Measurements from ENCODE around the gene CMBL.
"Not testable (repeated sequence)": the region's sequence is repeated elsewhere in the genome, so short reads cannot be mapped to it uniquely, and the experiment has no call there.

Gene CMBL

DNA sequence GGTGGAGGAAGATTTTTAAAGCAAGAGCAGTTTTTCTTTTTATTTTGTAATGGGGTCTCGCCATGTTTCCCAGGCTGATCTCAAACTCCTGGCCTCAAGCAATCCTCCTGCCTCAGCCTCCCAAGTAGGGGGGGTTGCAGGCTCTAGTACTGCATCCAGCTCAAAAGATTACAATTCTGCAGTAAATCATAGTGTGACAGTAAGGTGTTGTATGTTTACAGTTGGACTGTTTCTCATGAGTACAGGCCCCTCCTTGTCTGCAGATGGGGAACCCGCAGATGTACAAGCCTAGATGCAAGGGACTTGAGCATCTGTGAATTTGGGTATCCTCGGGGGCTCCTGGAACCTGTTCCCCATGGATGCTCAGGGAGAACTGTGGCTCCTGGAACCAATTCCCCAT lies 54.3 kb downstream of the CMBL start:
- DNase-seq = no peak

DNA sequence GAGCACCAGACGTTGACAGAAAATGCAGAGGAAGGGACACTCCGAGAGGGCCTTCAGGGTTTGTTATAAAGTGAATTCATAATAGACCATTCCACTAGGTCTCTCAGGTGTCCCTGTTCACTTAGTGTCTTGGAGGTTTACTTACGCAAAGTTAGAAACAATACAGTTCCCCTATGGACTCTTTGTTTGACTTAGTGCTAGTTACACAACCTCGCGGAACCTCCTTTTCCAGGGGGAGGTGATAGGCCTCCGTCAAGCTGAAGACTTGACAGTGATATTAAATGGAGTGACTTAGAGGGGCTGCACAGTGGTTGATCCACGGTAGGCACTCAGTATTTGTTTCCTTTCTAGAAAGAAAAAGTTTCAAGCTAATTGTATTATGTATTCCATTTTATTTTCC lies 56.3 kb downstream of the CMBL start:
- no peak for DNase-seq

DNA sequence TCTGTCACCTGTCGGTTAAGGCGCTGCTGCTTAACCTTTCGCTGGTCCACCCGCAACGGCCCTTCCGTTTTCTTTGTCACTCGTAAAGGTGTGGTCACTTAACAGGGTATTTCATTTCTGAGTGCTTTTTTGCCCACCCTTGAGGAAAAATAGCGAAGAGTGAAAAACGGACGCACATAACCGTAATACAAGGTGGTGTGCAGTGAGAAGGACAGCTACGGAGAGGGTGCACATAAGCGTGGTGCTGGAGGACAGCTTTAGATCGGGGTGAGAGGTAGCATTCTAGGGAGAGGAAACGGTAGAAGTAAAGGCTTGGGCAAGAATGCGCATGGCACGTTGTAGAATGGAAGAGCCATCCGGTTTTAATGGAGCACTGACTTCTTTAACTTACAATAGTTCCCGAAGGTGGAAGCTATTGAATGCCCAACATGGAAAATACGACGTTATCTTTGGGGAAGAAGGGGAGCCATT lies 56.9 kb downstream of the CMBL start:
- no peak for DNase-seq

DNA sequence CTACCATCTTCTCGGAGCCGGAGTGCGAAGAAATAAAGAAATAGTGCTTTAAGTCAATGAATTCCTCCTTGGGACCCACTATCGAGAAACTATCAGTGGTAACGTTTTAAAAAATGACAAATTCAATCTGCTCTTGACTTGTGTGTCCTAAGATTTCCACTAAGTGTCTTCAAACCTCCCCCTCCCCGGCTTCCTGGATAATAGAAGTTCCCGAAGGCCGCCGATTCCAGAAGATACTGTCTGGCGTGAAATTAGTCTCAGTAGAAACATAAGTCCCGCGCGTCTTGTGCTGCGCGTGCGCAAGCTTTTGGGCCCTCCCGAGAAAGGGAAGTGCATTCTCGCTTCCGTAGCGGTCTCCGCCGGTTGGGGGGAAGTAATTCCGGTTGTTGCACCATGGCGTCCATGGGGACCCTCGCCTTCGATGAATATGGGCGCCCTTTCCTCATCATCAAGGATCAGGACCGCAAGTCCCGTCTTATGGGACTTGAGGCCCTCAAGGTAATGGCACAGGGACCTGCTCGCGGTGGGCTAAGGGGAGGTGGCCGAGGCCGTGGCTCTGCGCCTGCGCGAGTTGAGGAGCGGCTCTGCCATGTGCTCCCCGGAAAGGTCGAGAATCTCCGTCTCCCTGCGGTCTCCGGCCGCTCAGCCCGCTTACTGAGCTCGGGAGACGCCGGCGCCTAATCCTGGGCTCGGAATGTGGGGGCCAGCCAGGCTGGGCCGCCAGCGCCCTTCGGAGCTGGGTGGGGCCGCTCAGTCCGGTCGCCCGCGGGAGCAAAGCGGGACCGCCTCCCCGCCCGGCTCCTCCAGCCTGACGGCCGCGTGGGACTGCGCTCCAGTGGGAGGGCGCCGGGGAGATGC lies 57.5 kb downstream of the CMBL start, which contains the start of gene CCT5:
TSS of gene CCT5 (plus strand) at position 333 of the 858 bp plus-strand sequence. CDS start at position 394, 61 bp downstream.
- peak; percentile 83 for DNase-seq

DNA sequence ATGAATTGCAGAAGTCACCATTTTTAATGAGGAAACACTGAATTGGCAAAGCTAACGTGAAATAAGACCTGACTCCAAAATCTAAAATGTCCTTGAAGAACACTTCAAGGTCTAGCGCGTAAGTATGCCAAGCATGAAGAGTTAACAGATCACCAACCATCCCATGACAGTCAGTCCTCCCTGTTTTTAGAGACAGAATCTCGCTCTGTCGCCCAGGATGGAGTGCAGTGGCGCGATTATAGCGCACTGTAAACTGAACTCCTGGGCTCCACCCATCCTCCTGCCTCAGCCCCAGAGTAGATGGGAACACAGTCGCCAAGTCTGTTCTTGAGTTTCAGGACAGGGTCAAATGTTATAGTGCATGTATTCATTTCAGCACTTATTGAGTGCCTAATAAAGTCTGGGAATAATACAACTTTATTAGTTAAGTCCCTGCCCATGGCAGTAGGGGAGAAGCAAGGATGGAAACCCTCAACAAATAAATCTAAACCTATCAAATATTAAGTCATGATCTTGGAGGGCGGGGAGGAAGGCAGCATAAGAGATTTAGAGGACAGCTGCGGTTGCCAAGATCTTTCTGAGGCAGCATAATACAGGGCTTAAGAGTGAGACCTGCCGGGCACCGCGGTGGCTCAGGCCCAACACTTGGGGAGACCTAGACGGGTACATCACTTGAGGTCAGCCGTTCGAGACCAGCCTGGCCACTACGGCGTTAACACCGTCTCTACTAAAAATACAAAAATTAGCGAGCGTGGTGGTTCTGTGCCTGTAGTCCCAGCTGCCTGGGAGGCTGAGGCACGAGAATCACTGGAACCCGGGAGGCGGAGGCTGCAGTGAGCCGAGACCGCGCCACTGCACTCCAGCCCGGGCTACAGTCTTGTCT lies 59.1 kb downstream of the CMBL start:
- no peak for DNase-seq

DNA sequence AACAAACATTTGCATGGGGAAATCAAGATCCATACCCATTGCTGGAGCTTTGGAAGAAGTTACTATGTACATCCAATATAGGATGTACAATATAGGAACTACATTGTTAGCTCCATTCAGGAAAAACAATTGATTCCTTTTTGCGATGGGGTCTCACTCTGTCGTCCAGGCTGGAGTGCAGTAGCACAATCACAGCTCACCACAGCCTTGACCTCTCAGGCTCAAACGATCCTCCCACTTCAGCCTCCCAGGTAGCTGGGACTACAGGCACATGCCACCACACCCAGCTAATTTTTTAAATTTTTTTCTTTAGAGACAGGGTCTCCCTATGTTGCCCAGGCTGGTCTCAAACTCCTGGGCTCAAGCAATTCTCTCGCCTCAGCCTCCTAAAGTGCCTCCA lies 60.5 kb downstream of the CMBL start:
- DNase-seq = not testable (repeated sequence)

DNA sequence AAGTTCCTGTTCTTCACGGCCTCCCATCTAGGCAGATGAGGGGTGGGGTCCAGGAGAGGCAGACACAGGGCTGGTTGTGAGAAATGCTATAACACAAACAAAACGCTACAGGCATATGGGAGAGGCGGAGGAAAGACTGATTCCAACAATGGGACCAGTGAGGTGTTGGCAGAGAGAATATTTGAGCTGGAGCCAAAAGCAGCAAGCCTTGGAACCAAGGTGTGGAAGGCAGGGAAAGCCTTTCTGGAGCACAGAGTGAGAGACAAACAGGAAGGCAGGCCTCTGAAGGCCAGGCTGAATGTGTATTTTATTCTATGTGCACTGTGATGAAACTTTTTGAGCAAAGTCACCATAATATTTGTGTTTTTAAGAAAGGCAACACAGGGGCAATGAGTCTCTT lies 60.9 kb downstream of the CMBL start:
- DNase-seq = no peak

DNA sequence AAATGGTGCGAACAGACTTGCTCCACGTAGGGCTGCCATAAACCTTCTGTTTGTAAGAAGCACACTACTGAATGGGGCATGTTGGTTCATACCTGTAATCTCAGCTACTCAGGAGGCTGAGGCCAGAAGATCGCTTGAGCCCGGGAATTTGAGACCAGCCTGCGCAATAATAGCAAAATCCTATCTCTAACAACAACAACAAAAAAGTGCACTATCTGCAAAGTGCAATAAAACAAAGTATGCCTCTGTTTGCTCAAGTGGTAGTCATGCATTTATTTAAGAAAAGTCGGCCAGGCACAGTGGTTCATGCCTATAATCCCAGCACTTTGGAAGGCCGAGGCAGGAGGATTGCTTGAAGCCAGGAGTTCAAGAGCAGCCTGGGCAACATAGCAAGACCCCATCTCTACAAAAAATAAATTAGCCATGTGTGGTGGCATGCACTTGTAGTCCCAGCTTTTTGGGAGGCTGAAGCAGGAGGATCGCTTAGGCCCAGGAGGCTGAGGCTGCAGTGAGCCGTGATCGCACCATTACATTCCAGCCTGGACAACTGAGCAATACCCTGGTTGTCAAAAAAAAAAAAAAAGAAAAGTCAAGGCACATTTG lies 63.3 kb downstream of the CMBL start:
- no peak for DNase-seq

DNA sequence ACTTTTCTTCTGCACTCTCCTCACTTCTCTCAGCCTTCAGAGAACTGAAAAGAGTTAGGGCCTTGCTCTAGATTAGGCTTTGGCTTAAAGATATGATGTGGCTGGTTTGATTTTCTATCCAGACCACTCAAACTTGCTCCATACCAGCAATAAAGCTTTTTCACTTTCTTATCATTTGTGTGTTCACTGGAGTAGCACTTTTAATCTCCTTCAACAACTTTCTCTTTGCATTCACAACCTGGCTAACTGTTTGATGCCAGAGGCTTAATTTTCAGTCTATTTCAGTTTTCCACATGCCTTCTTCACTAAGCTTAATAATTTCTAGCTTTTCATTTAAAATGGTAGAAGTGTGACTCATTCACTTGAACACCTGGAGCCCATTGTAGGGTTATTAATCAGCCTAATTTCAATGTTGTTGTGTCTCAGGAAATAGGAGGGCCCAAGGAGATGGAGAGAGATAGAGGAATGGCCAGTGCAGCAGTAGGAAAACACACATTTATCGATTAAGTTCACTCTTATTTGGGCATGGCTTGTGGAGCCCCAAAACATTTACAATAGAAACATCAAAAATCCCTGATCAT lies 64.0 kb downstream of the CMBL start:
- DNase-seq = no peak

DNA sequence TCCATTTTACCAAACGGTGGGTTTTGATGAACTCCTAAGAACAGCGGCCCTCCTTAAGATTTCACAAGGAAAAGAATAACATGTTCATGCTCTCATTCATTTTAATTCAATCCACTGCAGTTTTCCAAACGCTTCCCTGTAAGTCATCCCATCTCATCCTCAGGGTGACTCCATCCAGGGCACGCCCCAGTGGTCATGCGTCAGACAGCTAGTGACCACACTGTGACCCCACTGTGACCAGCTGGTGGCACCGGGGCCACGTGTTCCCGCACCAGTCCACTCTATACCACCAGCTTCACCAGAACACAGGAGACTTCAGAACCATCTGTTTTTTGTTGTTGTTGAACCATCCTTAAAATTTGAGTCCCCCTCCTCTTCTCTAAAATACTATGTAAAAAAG lies 72.4 kb downstream of the CMBL start:
- DNase-seq = no peak

DNA sequence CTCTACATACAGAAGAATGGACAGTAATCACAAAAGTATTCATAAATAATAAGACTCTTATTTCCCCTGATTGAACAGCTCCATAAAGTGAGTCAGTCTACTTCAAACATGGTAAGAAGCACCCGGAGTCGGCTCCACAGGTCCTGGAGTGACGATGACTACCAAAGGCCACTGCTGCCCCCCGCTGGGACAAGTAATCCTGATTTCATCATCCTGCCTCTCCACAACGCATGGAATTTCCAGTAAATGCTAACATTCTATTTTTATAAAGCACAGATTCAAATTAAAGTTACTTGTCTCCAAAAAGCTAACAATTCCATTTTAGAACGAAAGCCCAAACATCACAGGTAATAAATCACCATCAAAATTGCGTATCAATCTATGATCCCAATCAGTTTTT lies 74.2 kb downstream of the CMBL start:
- DNase-seq = no peak

DNA sequence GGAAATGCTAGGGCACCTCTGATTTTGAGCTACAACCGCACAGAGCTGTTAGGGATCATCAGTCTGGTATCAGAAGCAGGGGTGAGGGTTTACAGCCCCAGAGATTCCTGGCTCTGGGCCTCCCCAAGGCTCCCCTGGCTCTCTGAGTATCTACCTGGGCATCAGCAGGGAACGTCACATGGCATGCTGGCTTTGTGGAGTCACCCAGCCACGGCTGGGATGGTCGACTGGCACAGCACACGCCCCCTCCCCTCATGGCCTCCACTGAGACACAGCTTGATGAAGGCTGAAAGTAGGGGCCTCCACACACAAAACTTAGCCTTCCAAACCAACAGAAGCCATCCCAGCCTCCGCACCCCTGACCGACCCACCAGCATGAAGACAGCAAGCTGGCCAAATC lies 74.7 kb downstream of the CMBL start:
- DNase-seq = no peak

DNA sequence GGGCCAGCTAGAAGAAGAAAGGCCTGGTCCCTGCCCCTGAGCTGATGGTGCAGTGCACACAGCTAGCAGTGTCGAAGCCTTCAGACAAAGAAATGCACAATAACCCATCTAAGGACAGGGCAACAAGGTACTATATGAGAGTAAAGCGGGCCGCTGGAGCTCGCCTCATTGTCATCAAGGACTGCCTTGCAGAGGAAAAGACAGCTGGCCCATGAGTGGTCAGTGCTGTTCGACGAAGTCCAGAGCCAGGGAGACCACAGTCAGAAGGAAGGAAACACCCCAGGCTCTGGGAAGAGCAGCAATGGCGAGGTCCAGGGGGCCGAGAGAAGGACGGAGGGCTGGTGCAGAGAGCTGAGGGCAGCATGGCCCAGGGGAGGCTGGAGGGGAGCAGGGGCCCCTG lies 75.3 kb downstream of the CMBL start:
- DNase-seq = no peak

DNA sequence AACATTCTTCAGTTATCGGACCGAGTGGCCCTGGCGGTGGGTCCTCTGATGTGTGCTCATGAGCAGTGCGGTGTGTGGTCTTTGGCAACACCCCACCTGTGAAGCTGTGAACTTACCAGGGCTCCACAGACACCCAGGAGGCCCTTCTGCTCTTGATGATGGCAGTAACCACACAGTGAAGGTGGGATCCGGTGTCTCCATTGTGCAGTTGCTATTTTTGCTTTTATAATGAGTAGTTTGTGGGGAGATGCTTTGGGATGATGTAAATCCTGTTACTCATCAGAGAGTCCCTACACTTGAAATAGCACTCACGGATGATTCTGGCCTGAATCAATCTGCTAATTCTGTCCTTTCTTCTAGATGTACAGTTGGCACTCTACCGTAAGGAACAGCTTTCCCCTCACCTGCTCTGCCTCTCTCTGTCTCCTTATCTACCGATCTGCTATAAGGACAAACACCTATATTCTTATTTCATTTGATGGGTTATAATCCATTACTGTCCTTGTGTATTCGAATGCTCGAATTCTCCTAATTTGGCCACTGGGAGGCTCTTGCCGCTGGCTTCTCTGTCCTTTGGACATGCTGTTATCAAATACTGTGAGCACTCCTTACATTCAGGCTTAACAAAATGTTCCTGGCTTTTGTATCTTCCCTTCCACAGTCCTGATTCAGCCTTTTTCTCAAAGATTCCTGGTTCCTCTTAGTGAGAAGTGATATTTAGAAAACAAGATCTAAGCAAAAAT lies 78.2 kb downstream of the CMBL start:
- no peak for DNase-seq

DNA sequence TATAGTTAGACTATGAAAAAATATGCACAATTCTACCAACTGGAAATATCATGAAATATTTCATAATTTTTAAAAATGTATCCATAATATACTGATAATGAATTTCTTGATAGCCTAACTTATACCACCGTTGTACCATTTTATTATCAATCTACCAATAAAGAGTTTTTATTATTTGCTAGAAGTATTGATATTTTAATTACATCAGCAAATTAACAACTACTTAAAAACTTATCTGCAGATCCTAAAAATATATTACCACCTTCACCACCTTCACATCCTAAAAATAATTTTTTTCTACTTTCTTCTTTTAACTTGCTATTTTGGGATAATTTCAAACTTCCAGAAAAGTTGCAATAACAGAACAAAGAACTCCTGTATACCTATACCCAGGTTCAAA lies 79.4 kb downstream of the CMBL start:
- DNase-seq = no peak

Measured in effector CD8-positive, alpha-beta T cell (primary cell).